Stimulated activated CD8-positive, alpha-beta memory T cell treated with anti-CD3 and anti-CD28 coated beads, Interleukin-2, amount 100 ng/mL, for 48 hours (primary cell): ENCODE data around the gene LYPLAL1.
"Not testable (repeated sequence)": the region's sequence is repeated elsewhere in the genome, so short reads cannot be mapped to it uniquely, and the experiment has no call there.

Source experiments
- DNase-seq, 2 donors: peaks; one replicate each; pipeline ENCODE4 v3.0.0-alpha.2; 2020; ENCODE audit warnings: low read depth in 2 of 2

LYPLAL1 gene

DNA sequence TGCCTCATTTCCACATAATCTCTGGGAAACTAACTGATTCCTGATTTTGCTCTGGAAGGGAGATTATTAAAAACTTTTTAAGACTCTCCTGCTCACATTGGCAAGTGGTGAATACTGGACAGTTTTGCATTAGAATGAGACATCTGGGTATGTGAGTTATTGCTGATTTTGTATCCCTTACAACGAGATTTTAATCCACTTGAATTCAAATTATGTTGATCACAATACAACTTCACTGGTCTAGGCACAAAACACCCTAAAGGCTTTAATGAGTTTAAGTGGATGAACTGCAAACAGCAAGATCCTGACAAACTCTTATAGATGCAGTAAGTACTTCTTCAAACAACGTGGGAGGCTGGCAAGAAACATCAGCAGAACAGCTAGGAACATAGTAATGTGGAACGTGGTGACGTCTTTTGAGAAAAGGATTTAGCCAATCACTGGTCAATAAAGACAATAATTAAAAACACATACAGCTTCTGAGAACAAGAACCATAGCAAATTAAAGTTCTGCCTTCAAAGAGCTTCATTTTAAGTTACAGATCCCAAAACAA is 10.2 kb upstream of the LYPLAL1 start:
- no peak for DNase-seq

DNA sequence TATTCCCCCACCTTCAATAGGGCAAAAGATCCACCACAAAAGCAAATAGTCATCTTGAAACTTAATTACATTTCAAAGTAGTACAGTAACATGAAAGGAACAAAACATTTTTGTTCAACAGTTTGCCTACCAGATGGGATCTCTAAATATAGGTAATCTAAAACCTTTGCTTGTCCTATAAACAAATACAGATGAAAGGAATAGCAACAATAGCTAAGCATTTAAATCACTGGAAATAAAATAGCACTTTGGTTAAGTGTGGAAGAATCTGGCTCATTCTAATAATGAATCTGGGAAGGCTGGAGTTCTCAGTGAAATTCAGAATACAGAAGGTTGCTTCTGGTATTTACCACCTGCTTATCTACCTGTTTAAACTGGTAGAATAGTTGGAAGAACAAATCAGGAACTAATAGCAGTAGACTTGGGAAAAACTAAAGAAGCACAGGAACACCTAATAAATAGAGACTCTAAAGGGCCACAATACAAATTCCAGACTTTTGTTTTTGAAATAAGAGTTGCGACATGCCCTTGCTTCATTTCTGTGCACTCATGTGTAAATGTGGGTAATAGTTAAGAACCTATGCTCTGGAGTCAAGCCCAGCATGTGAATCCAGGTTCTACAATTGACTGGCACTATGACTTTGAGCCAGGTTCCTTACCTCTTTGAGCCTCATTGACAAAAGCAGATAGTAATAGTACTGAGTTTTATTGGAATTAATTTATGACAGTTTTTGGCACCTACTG is 2.3 kb upstream of the LYPLAL1 start:
- no peak for DNase-seq

DNA sequence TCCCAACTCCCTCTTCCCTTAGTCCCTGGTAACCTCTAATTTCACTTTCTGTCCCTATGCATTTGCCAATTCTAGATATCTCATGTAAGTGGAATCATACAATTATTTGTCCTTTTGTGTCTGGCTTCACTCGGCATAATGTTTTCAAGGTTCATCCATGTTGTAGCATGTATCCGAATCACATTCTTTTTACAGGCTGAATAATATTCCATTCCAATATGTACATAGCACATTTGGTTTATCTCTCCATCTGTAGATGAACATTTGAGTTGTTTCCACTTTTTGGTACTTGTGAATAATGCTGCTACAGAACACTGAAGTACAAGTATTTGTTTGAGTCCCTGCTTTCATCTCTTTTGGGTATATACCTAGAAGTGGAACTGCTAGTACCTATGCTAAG is 857 bp upstream of the LYPLAL1 start:
- DNase-seq: no peak

DNA sequence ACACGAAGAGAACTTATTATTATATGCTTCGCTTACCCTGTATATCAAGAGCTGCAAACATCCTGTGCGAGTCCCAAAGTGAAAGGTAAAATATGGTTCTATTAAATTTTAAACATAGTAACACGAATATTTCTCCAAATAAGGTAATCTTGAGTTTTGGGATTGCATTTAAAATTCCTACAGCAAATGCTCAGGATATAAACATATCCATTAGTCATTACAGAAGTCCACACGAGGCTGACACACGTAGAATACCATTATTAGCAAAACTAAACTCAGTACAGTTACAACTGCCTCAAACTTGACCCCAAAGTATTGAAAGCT is 282 bp upstream of the LYPLAL1 start:
- no peak for DNase-seq

DNA sequence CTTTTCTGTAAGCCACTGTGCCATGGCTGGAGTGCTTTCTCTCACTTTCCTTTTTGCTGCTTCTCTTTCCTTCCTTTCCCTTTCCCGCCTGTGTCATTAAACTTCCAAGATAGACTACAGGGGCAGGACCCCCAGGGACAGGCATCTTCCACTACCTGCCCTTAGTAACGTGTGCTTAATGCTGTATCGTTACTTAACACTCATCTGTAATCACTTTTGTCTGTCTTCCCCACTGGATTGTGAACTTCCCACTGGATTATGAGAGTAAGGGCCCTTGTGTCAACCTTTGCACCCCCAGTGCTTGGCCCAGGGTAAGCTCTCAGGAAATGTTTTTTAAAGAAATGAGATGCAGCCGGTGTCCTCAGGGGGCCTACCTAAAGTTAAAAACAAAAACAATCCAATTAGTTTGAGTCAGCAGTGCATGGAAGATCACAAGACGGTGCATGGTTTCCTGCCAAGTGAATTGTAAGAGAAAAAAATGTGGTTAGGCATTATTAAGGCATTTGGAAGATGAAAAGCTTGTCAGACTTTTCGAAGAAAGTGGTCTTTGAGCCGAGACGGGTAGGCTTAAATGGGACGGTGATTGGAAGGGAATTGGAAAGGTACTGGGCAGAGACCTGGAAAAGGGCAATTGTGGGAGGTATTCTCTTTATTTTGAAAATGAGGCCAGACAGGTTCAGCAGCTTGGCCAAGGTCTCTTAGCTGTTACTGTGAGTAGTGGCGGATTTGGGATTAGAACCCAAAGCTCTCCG is 958 bp downstream of the LYPLAL1 start:
- DNase-seq: no peak

DNA sequence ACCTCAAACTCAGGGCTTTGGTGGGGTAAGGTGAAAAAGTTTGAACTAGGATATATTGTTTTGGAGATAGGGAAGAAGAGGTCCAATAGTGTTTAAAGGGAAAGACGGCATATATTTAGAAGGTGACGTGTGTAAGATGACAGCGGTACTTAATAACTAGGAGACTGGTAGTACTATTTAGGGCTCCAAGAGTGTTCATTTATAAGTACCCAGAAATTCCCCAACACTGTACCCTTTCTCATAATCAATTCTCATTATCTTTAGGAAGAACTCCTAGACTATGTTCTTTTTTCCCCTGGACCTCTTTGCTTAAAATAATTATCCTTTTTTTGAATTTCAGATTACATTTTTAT is 1.5 kb downstream of the LYPLAL1 start:
- DNase-seq: no peak

DNA sequence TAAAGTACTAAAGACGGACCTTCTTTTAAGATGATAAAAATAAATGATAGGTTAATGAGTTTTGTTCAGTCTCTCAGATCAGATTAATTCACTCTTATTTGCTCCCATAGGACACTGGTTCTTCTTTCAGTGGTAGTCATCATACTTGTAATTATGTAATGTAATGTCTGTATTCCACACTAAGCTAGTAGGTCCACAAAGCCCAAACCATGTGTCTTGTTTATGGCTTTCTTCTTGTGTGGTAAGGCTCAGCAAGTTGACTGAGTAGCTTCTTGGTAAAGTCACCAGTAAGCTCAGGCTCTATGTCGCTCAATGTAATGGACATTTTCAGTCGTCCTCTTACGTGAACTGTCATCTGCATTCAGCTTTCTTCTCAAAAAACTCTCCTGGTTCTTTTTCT is 2.5 kb downstream of the LYPLAL1 start:
- DNase-seq: no peak

DNA sequence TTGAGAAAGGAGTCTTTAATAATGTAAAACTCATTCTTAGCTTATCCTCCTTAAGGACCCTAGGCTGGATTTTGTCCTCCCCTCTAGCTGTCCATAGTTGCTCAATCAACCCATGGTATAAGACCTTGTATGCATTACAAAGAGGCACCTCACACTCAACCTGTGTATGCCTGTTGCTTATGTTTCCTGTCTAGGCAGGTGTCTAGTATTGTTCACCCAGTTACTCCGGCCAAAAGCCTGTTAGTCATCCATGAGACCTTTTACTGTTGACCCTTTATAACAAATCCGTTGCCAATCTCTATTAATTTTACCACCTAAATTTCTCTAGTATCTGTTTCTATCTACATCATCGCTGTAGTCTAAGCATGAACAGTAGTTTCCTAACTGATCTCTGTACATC is 3.7 kb downstream of the LYPLAL1 start:
- no peak for DNase-seq

DNA sequence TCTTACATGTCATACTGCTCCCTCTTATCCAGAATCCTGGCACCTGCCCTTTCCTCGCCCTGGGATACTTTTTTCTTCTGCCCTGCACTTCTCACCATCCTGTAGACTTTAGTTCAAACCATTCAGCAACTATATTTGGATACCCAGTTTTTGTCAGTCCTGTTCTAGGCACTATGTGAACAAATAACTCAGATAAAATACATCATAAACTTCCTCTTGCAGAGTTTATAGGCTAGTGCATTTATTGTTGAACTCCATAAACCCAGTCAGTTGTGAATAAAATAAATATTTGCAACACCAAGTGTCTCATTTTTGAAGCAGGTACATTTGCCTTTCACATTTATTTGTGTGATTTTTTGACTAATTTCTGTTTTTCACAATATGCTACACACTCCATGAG is 4.3 kb downstream of the LYPLAL1 start:
- DNase-seq: no peak

DNA sequence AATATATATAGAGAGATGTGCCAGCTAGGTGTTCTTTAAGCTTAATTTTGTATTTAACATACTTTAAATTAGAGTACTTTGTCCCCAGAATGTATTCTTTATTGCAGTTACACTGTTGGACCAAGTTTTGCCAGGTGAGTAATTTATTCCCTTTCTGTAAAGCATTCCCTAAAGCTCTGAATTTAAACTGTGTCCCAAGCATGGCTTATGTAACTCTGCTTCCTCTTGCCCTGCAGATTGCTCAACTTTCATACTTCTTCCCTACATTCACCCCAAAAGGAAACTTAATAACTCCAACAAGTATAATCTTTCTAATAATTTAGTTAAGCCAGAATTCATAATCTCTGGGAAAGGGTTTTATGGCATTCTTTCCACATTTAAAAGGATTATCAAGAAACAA is 5.6 kb downstream of the LYPLAL1 start:
- no peak for DNase-seq

DNA sequence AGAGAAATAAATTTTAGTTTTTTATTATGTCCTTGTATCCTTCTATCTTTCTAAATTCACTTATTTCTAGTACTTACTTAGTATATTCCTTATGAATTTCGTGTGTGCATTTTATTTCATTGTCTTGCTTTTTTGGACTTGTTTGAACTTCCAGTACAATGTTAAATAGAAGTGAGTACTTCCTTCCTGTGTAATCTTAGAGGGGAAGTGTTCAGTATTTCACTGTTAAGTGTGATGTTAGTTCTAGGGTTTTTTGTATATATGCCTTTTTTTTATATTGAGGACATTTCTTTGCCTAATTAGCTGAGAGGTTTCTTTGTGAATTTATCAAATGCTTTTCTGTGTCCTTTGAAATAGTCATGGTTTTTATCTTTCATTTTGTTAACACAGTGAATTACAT is 10.7 kb downstream of the LYPLAL1 start:
- DNase-seq: no peak

DNA sequence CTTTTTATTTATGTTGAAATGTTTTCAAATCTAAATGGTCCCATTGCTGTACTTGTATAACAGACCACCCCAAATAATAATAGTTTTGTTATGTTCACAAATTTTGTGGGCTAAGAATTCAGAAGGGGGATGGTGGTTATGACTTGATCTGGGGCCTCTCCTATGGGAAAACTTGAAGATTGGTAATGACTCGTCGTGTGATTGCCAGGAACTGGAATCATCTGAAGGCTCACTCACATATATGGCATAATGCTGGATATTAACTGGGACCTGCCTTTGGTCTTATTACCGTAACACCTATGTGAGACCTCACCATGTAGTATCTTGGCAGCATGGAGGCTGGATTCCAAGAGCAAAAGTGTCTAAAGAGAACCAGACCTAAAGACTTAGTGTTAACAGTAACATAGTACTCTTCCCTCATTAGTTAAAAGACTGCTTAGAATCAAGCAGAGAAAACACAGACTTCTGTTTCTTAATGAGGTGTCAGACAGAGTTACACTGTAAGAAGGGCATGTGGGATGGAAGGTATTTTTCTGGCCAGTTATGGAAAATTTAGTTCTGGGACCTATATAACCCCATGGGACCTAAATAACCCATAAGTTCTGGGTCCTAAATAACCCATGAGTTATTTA is 11.9 kb downstream of the LYPLAL1 start:
- DNase-seq: no peak

DNA sequence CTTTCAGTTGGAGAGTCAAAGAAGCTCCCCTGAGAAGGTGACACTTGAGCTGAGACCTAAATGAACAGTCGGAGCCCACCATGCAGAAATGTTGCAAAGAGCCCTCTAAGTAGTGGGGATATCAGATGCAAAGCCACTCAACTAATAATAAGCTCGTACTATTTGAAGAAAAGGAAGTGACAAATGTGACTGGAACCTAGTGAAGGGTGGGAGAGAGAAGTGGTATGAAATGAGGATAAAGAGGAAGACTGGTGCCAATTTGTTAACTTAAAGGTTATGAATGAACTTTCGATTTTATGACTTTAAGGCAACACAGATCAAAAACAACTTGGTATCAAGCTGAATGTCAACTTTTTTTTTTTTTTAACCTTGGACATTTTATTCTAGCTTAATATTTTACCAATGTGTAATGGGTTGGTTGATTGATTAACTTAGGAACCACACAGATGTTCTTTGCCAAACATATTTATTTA is 14.7 kb downstream of the LYPLAL1 start:
- DNase-seq: no peak

DNA sequence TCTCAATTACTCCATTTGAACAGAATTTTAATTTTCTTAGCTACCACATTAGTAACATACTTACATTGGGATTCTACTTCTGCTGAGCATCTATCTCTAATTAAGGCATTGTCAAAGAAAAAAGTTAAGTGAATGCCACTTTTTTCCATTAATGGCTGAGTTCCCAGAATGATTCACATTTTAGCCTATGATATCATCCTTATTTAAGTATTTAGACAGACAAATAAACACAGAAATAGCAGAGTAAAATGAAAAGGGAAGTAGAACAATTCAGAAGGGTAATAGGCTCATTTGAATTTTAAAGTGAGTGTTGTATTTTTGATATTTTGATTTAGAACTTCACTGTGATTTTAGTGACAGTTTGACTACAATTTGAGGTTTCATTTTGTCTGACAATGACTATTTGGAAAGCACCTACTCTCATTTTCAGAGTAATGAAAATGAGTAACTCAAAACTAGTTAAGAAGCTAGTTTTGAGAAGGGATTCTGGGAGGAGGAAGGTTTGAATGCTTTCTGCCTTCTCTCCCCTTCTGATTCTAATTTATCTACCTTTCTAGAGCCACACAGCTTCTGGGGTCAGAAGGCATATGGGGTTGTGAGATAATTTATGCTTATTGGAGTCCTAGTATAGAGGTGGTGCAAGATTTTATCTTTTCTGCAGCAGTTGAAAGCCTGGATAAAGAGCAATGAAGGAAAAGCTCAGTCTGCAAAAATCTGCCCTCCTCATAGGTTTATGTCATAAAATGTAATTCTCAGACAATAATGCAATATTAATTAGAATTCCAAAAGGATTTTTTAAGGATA is 15.5 kb downstream of the LYPLAL1 start:
- DNase-seq: no peak

DNA sequence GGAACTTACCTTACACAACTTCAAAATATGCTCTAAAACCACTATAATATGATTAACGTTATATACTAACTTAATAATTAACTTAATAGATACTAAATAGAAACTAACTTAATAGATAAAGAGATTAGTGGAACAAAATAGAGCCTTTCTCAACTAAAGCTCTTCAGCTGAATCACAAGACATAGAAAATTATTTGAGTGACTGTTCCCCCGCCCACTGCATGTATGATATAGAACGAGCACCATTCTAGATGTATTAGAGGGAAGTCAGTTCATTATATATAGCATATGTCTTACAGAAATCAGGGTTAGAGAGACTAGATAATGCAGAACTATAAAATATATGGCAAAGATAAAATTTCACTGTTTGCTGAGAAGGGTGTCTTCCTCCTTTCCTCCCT is 16.3 kb downstream of the LYPLAL1 start:
- DNase-seq: no peak

DNA sequence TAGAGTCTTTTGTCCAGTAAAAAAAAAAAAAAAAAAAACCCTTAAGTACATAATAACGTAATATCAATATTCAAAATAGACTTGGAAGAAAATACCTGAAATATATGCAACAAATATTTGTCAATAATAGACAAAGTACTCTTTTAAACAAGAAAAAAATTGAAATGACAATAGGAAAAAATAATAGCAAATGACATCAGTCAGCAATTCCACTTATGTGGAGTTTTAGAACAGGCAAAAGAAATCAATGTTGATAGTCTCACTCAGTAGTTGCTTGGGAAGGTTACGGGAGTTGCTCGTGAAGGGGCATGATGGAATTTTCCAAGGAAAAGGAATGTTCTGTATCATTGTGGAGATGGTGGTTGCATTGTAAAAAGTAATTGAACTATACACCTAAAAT is 16.9 kb downstream of the LYPLAL1 start:
- no peak for DNase-seq

DNA sequence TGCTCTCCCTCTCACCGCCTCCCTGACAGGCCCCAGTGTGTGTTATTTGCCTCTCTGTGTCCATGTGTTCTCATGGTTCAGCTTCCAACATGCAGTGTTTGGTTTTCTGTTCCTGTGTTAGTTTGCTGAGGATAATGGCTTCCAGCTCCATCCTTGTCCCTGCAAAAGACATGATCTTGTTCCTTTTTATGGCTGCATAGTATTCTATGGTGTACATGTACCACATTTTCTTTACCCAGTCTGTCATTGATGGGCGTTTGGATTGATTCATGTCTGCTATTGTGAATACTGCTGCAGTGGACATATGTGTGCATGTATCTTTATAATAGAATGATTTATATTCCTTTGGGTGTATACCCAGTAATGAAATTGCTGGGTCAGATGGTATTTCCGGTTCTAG is 22.2 kb downstream of the LYPLAL1 start:
- not testable (repeated sequence) for DNase-seq

DNA sequence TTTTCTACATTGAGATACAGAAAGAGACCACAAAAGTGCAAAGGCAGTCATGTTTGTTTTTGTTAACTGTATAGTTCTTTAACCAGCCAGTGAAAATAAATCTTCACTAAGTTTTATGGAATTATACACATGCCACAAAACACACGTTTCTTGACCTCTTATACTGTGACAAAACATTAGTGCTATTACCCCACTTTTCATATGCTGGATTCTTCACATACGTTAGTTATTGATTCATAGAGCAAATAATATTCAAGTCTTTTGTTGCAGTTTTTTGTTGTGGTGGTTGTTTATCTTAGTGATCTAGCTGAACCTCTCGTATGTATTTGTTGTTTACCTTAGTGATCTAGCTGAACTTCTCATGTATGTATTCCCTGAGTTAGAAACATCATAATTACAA is 28.0 kb downstream of the LYPLAL1 start:
- DNase-seq: no peak

DNA sequence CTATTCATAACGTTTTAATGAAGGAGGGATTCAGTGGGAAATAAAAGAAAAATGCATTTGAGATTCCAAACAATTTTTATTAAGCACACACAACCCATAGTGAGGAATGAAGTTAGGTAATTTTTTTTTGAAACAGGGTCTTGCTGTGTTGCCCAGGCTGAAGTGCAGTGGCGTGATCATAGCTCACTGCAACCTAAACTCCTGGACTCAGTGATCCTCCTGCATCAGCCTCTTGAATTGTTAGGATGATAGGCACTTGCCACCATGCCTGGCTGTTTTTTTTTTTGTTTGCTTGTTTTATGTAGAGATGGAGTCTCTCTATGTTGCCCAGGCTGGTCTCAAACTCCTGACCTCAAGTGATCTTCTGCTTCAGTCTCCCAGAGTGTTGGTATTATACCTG is 28.9 kb downstream of the LYPLAL1 start:
- no peak for DNase-seq

DNA sequence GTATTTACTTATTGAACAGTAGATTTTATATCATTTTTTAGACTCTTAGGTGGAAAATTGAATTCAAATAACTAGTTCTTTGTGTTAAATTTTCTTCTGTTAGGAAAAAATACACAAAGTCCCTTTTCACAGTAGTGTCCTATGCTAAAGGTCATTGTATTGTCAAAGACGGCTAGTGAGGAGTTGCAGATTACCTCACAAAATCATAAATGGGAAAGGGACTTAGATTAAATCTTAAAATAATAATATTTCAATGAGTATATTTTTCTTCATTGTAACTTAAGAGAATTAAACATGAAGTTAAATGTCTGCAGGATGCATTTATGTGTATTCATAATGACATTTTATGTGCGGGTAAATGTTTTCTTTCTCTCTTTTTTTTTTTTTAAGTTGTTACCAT is 32.7 kb downstream of the LYPLAL1 start:
- DNase-seq: no peak

DNA sequence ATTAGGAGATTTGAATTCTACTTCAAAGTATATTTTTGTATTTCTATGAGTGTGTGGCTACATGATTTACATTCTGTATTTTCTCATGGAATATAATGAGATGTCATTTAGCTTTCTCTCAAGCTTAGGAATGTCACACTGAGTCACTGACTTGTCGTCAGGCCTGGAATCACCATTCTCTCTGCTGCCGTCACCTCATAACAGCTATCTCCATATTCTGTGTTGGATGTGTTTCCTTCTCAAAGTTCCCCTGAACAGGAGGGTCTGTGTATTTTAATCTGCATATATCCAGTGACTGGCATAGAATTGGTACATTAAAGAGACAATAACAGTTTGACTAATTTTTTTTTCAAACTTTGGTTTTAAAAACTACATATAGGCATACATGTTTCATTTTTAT is 35.9 kb downstream of the LYPLAL1 start:
- no peak for DNase-seq

DNA sequence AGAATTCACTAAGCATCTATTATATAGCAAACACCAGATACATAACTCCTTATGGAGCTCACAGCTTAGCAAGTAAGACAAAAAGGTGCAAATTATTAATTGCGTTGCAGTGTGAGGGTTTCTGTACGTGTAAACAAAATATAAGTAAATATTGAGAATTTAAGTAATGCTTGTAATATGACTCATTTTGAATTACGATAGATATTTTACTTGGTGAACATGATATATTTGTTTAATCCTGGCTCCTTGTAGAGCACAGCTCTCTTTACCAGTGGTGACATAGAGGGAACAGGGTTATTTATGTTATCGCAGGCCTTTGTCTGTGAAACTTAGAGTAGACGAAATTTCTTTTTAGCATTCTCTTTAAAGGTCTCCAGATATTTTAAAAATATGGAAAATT is 36.4 kb downstream of the LYPLAL1 start:
- DNase-seq: no peak
